Caco-2 (cell line): ENCODE measurements around the gene CHRFAM7A. TPM values are rescaled to one million over a fixed set of nuclear protein-coding genes. Genes with fewer than 3 reads are reported as not detected.
"Not testable (repeated sequence)": the region's sequence is repeated elsewhere in the genome, so short reads cannot be mapped to it uniquely, and the experiment has no call there.

Source experiments
- BruUV-seq: library from RNA; stranded (reverse); fragments of 400-500 nt; replicated peaks from 2 replicates; lab custom pipeline; 2021; lab: Mats Ljungman, UMichigan
- CTCF ChIA-PET: fragments of 300-600 bp; sonication (Branson Sonifier 250); formaldehyde crosslinking; loops from one replicate; lab custom pipeline; 2022; ENCODE audit warnings: antibody characterized with exemption; lab: Charles Lee
- POLR2A ChIA-PET: fragments of 300-600 bp; sonication (Branson Sonifier 250); formaldehyde crosslinking; loops from one replicate; lab custom pipeline; 2022; ENCODE audit warnings: antibody characterized with exemption; lab: Charles Lee
- DNase-seq, 2 experiments: peaks; one replicate each; pipeline versions ENCODE4 v3.0.0 to v3.0.0-alpha.2; 2020 to 2022
- H3K27me3 ChIP-seq: replicated peaks from 2 replicates; pipeline ENCODE4 v1.6.0; 2011; ENCODE audit warnings: low read length; ENCODE audit not compliant: control insufficient read depth, insufficient read depth
- H3K36me3 ChIP-seq: 2 replicates; pipeline ENCODE4 v1.5.1; 2011; ENCODE audit warnings: low read length; ENCODE audit not compliant: control insufficient read depth, insufficient read depth
- H3K4me1 ChIP-seq: fragments of 250-450 bp; sonication (Bioruptor Pico); 2 replicates; pipeline ENCODE4 v1.5.1; 2020; ENCODE audit warnings: mild to moderate bottlenecking
- H3K4me3 ChIP-seq: 2 replicates; pipeline ENCODE4 v1.5.1; 2011; ENCODE audit warnings: low read depth, mild to moderate bottlenecking, control low read depth, low read length
- H3K9me3 ChIP-seq: fragments of 250-450 bp; sonication (Bioruptor Pico); 2 replicates; pipeline ENCODE4 v1.5.1; 2020; ENCODE audit warnings: mild to moderate bottlenecking, moderate library complexity
- H3K27ac Mint-ChIP-seq: one replicate; pipeline ENCODE4 v1.8.0; 2022; ENCODE audit warnings: mixed read lengths; ENCODE audit not compliant: unreplicated experiment
- H3K27me3 Mint-ChIP-seq: one replicate; pipeline ENCODE4 v1.8.0; 2022; ENCODE audit warnings: mixed read lengths; ENCODE audit not compliant: insufficient read depth, unreplicated experiment
- H3K36me3 Mint-ChIP-seq: one replicate; pipeline ENCODE4 v1.8.0; 2022; ENCODE audit warnings: mild to moderate bottlenecking, mixed read lengths; ENCODE audit not compliant: insufficient read depth, unreplicated experiment
- H3K4me1 Mint-ChIP-seq: one replicate; pipeline ENCODE4 v1.8.0; 2022; ENCODE audit warnings: low read depth, mixed read lengths; ENCODE audit not compliant: unreplicated experiment
- H3K4me3 Mint-ChIP-seq: one replicate; pipeline ENCODE4 v1.8.0; 2022; ENCODE audit warnings: mild to moderate bottlenecking, moderate library complexity, mixed read lengths; ENCODE audit not compliant: unreplicated experiment
- H3K9me3 Mint-ChIP-seq: one replicate; pipeline ENCODE4 v1.8.0; 2022; ENCODE audit warnings: mixed read lengths; ENCODE audit not compliant: unreplicated experiment
- intact Hi-C: fragments of 100-400 bp; cut with micrococcal nuclease; formaldehyde crosslinking; loops from one replicate; pipeline ENCODE4 v1.10.0; 2022; ENCODE audit not compliant: unreplicated experiment
- total RNA-seq: library from RNA; stranded (reverse); gene quantifications from 2 replicates; pipeline ENCODE4 v1.2.3, GENCODE V29; 2022

The CHRFAM7A gene
- total RNA-seq, 1 experiment from 2014 or later: not detected

GRCh38 chr15:30334152-30334551 is 59.2 kb downstream of the CHRFAM7A start:
- H3K4me3 Mint-ChIP-seq, BruUV-seq, H3K4me1 ChIP-seq, H3K36me3 ChIP-seq, H3K27me3 ChIP-seq, DNase-seq, CTCF ChIA-PET, H3K4me1 Mint-ChIP-seq, H3K9me3 Mint-ChIP-seq, H3K9me3 ChIP-seq, H3K27ac Mint-ChIP-seq, intact Hi-C loops, POLR2A ChIA-PET, H3K36me3 Mint-ChIP-seq, H3K27me3 Mint-ChIP-seq, H3K4me3 ChIP-seq: not testable (repeated sequence)

GRCh38 chr15:30326145-30326544 is 67.2 kb downstream of the CHRFAM7A start:
- not testable (repeated sequence) for H3K27ac Mint-ChIP-seq, H3K9me3 Mint-ChIP-seq

GRCh38 chr15:30321063-30321462 is 72.3 kb downstream of the CHRFAM7A start:
- intact Hi-C loops, H3K9me3 ChIP-seq, CTCF ChIA-PET, H3K4me1 Mint-ChIP-seq, H3K4me3 ChIP-seq, POLR2A ChIA-PET, H3K4me3 Mint-ChIP-seq, H3K36me3 ChIP-seq, H3K27me3 ChIP-seq, H3K27ac Mint-ChIP-seq, H3K4me1 ChIP-seq, H3K27me3 Mint-ChIP-seq, DNase-seq, BruUV-seq, H3K9me3 Mint-ChIP-seq, H3K36me3 Mint-ChIP-seq: not testable (repeated sequence)

More at GRCh38 chr15:30326145-30326544, 67.2 kb downstream of the CHRFAM7A start:
- BruUV-seq, H3K27me3 Mint-ChIP-seq, H3K4me1 Mint-ChIP-seq, DNase-seq, H3K4me1 ChIP-seq, H3K4me3 Mint-ChIP-seq, H3K4me3 ChIP-seq, intact Hi-C loops, H3K27me3 ChIP-seq, H3K36me3 Mint-ChIP-seq, CTCF ChIA-PET, POLR2A ChIA-PET, H3K36me3 ChIP-seq, H3K9me3 ChIP-seq: not testable (repeated sequence)

- H3K9me3 ChIP-seq, H3K27ac Mint-ChIP-seq, BruUV-seq, H3K36me3 ChIP-seq, H3K4me3 Mint-ChIP-seq, H3K27me3 Mint-ChIP-seq, intact Hi-C loops, H3K4me3 ChIP-seq, H3K9me3 Mint-ChIP-seq, DNase-seq, H3K36me3 Mint-ChIP-seq, H3K4me1 ChIP-seq, H3K27me3 ChIP-seq, H3K4me1 Mint-ChIP-seq, CTCF ChIA-PET, POLR2A ChIA-PET: not testable (repeated sequence)
Observed at GRCh38 chr15:30315704-30316103, 77.6 kb downstream of the CHRFAM7A start.

- POLR2A ChIA-PET, intact Hi-C loops, H3K27ac Mint-ChIP-seq, H3K27me3 Mint-ChIP-seq, H3K27me3 ChIP-seq, CTCF ChIA-PET, H3K4me3 Mint-ChIP-seq, BruUV-seq, H3K36me3 ChIP-seq, H3K4me3 ChIP-seq, H3K4me1 ChIP-seq, H3K4me1 Mint-ChIP-seq, DNase-seq, H3K9me3 ChIP-seq, H3K9me3 Mint-ChIP-seq, H3K36me3 Mint-ChIP-seq: not testable (repeated sequence)
Observed at GRCh38 chr15:30310575-30310974, 82.8 kb downstream of the CHRFAM7A start.

Other genes with a start within 250 kb of the CHRFAM7A start
- gene GOLGA8R, start 20.7 kb upstream of the CHRFAM7A start, total RNA-seq: not detected in 2 replicates
- not detected in 2 replicates for gene GOLGA8Q, start 158.5 kb upstream of the CHRFAM7A start, total RNA-seq
- 0.16 TPM in 1 of 2 replicates, not detected in the other for gene GOLGA8H, start 210.5 kb upstream of the CHRFAM7A start, total RNA-seq